Subcutaneous abdominal adipose tissue (tissue), 5 donors: ENCODE results near the gene ARL15.

Experiments used
- H3K27ac ChIP-seq: one replicate; pipeline ENCODE4 v1.7.0; 2013; ENCODE audit warnings: low read depth, mild to moderate bottlenecking, inconsistent platforms, low read length, moderate library complexity
- H3K27me3 ChIP-seq, 5 donors: one replicate each; pipeline ENCODE4 v1.7.0; 2013; ENCODE audit warnings: low read length in 5 of 5, inconsistent platforms in 1 of 5; ENCODE audit not compliant: control insufficient read depth in 5 of 5, insufficient read depth in 4 of 5
- H3K36me3 ChIP-seq, 5 donors: one replicate each; pipeline ENCODE4 v1.7.0; 2013; ENCODE audit warnings: low read length in 5 of 5; ENCODE audit not compliant: control insufficient read depth in 5 of 5, insufficient read depth in 5 of 5
- H3K4me1 ChIP-seq, 5 donors: one replicate each; pipeline ENCODE4 v1.7.0; 2013; ENCODE audit warnings: low read length in 5 of 5, mild to moderate bottlenecking in 3 of 5, moderate library complexity in 1 of 5; ENCODE audit not compliant: control insufficient read depth in 5 of 5, insufficient read depth in 5 of 5
- H3K4me3 ChIP-seq, 5 donors: one replicate each; pipeline ENCODE4 v1.7.0; 2013; ENCODE audit warnings: low read length in 5 of 5, low read depth in 1 of 5
- H3K9ac ChIP-seq, 5 donors: one replicate each; pipeline ENCODE4 v1.7.0; 2013; ENCODE audit warnings: low read length in 5 of 5, mild to moderate bottlenecking in 4 of 5, moderate library complexity in 3 of 5
- H3K9me3 ChIP-seq, 5 donors: one replicate each; pipeline ENCODE4 v1.7.0; 2013; ENCODE audit warnings: low read length in 5 of 5; ENCODE audit not compliant: control insufficient read depth in 5 of 5
- donor health status: healthy.
- donor health status: healthy.
- donor health status: healthy.
- donor health status: healthy.
- donor health status: healthy.

Gene ARL15

GRCh38 chr5:54148067-54148845, 162.1 kb downstream of the ARL15 start:
- no peak overlapping the region for H3K9ac ChIP-seq
- H3K27ac ChIP-seq, result no peak overlapping the region
- peaks cover 2 to 16% (median 14%) of the 10 kb centered on the region in 5 donors for H3K4me1 ChIP-seq
- no peaks in the 10 kb centered on the region for H3K27me3 ChIP-seq
- H3K36me3 ChIP-seq, result no peaks in the 10 kb centered on the region
- no peaks in the 10 kb centered on the region for H3K9me3 ChIP-seq
- H3K4me3 ChIP-seq, result no peak overlapping the region

- Histone ChIP-seq H3K36me3 (no peaks in the 10 kb centered on the region), H3K4me1 (peaks cover 2 to 16% (median 14%) of the 10 kb centered on the region in 5 donors), H3K4me3 (no peak overlapping the region), H3K9ac (no peak overlapping the region), H3K9me3 (no peaks in the 10 kb centered on the region), H3K27ac (peak overlapping the region; percentile 43), H3K27me3 (no peaks in the 10 kb centered on the region)
These were observed 163.5 kb downstream of the ARL15 start for GRCh38 chr5:54146916-54147315.

- Histone ChIP-seq H3K4me1 (peaks cover 2 to 16% (median 14%) of the 10 kb centered on the region in 5 donors), H3K4me3 (no peak overlapping the region), H3K9me3 (no peaks in the 10 kb centered on the region), H3K9ac (no peak overlapping the region), H3K27ac (peak overlapping the region; percentile 43), H3K36me3 (no peaks in the 10 kb centered on the region), H3K27me3 (no peaks in the 10 kb centered on the region)
These were observed 164.0 kb downstream of the ARL15 start for GRCh38 chr5:54146390-54146789.

GRCh38 chr5:54140247-54140840, 170.0 kb downstream of the ARL15 start:
- no peak overlapping the region for H3K4me3 ChIP-seq
- no peak overlapping the region for H3K27ac ChIP-seq
- H3K27me3 ChIP-seq, result no peaks in the 10 kb centered on the region
- H3K36me3 ChIP-seq, result no peaks in the 10 kb centered on the region
- H3K4me1 ChIP-seq, result peaks cover 0 to 15% (median 4%) of the 10 kb centered on the region in 5 donors
- no peaks in the 10 kb centered on the region for H3K9me3 ChIP-seq
- H3K9ac ChIP-seq, result no peak overlapping the region

- H3K27ac ChIP-seq, result peak overlapping the region; percentile 16
- H3K36me3 ChIP-seq, result no peaks in the 10 kb centered on the region
- no peaks in the 10 kb centered on the region for H3K9me3 ChIP-seq
- no peak overlapping the region for H3K4me3 ChIP-seq
- H3K27me3 ChIP-seq, result no peaks in the 10 kb centered on the region
- peak overlapping the region in 1 of 5 donors; percentile 26 for H3K9ac ChIP-seq
- H3K4me1 ChIP-seq, result peaks cover 0 to 15% (median 4%) of the 10 kb centered on the region in 5 donors
These were observed 173.6 kb downstream of the ARL15 start for GRCh38 chr5:54136516-54137440.

- H3K9ac ChIP-seq, result no peak overlapping the region
- no peak overlapping the region for H3K4me3 ChIP-seq
- H3K27me3 ChIP-seq, result no peaks in the 10 kb centered on the region
- H3K9me3 ChIP-seq, result no peaks in the 10 kb centered on the region
- H3K4me1 ChIP-seq, result peaks cover 0 to 15% (median 4%) of the 10 kb centered on the region in 5 donors
- H3K27ac ChIP-seq, result no peak overlapping the region
- H3K36me3 ChIP-seq, result no peaks in the 10 kb centered on the region
These were observed 175.3 kb downstream of the ARL15 start for GRCh38 chr5:54135042-54135441.

GRCh38 chr5:54133917-54134316, 176.5 kb downstream of the ARL15 start:
- no peak overlapping the region for H3K9ac ChIP-seq

GRCh38 chr5:54120473-54120872, 189.9 kb downstream of the ARL15 start:
- Histone ChIP-seq H3K27ac (no peak overlapping the region), H3K9ac (no peak overlapping the region), H3K9me3 (no peaks in the 10 kb centered on the region), H3K4me1 (no peaks in the 10 kb centered on the region), H3K36me3 (no peaks in the 10 kb centered on the region), H3K4me3 (no peak overlapping the region), H3K27me3 (no peaks in the 10 kb centered on the region)

More at GRCh38 chr5:54133917-54134316, 176.5 kb downstream of the ARL15 start:
- H3K36me3 ChIP-seq, result no peaks in the 10 kb centered on the region
- H3K27me3 ChIP-seq, result no peaks in the 10 kb centered on the region
- no peak overlapping the region for H3K27ac ChIP-seq
- no peak overlapping the region for H3K4me3 ChIP-seq
- H3K9me3 ChIP-seq, result no peaks in the 10 kb centered on the region
- peaks cover 0 to 15% (median 4%) of the 10 kb centered on the region in 5 donors for H3K4me1 ChIP-seq

GRCh38 chr5:54117957-54118356, 192.4 kb downstream of the ARL15 start:
- H3K9ac ChIP-seq, result no peak overlapping the region
- no peaks in the 10 kb centered on the region for H3K27me3 ChIP-seq
- H3K27ac ChIP-seq, result no peak overlapping the region
- H3K36me3 ChIP-seq, result peaks cover 0 to 1% (median 0%) of the 10 kb centered on the region in 5 donors
- H3K4me1 ChIP-seq, result peaks cover 0 to under 1% (median 0%) of the 10 kb centered on the region in 5 donors
- no peak overlapping the region for H3K4me3 ChIP-seq
- H3K9me3 ChIP-seq, result no peaks in the 10 kb centered on the region
